B cell (primary cell): ENCODE results near the gene MFAP5. TPM values are rescaled to one million over a fixed set of nuclear protein-coding genes. Genes with fewer than 3 reads are reported as not detected.

Experiments used
- ATAC-seq: fragments of 200-7000 bp; cut with Tn5 transposase; one replicate; pipeline ENCODE4 v1.10.0; 2021; ENCODE audit warnings: low read depth, mild to moderate bottlenecking, moderate number of reproducible peaks, moderate library complexity
- CTCF ChIA-PET: fragments of 350-600 bp; sonication (Branson Sonifier 250); formaldehyde crosslinking; loops from one replicate; lab custom pipeline; 2021; ENCODE audit warnings: antibody characterized with exemption, inconsistent platforms; lab: Charles Lee
- POLR2A ChIA-PET: fragments of 350-600 bp; sonication (Branson Sonifier 250); formaldehyde crosslinking; loops from one replicate; lab custom pipeline; 2021; ENCODE audit warnings: antibody characterized with exemption; lab: Charles Lee
- DNase-seq: peaks from one replicate; pipeline ENCODE4 v3.0.0; 2013
- H2AFZ ChIP-seq: 2 replicates; pipeline ENCODE4 v1.6.1; 2012; ENCODE audit warnings: mild to moderate bottlenecking, low read depth, low read length; ENCODE audit not compliant: insufficient read depth, poor library complexity, severe bottlenecking
- H3K27ac ChIP-seq, 2 donors: 1 replicate in 1 of 2; 2 replicates in 1 of 2; pipeline ENCODE4 v1.5.1; 2012 to 2013; ENCODE audit warnings: low read length in 2 of 2, mild to moderate bottlenecking in 2 of 2, moderate library complexity in 1 of 2
- H3K27me3 ChIP-seq, 4 experiments: fragments of 200-600 bp in 1 of 4; sonication (generic) in 1 of 4; replicated peaks in 1 of 4; 1 replicate in 2 of 4; 2 replicates in 2 of 4; pipeline versions ENCODE4 v1.6.1 to v1.7.0; 2013 to 2016; ENCODE audit warnings: low read length in 3 of 4, mild to moderate bottlenecking in 2 of 4, mixed read lengths in 1 of 4, moderate library complexity in 1 of 4; ENCODE audit not compliant: insufficient read depth in 4 of 4, control insufficient read depth in 3 of 4; ENCODE audit errors: control extremely low read depth in 1 of 4
- H3K36me3 ChIP-seq, 2 experiments: replicated peaks in 1 of 2; 1 replicate in 1 of 2; 2 replicates in 1 of 2; pipeline versions ENCODE4 v1.6.1 to v1.7.1; 2013; ENCODE audit warnings: low read length in 1 of 2; ENCODE audit not compliant: insufficient read depth in 2 of 2, control insufficient read depth in 1 of 2; ENCODE audit errors: control extremely low read depth in 1 of 2, extremely low read depth in 1 of 2
- H3K4me1 ChIP-seq, 2 donors: fragments of 200-600 bp in 1 of 2; sonication (generic) in 1 of 2; 1 replicate in 1 of 2; 2 replicates in 1 of 2; pipeline versions ENCODE4 v1.5.1 to v1.6.1; 2013 to 2017; ENCODE audit warnings: low read length in 2 of 2; ENCODE audit not compliant: control insufficient read depth in 2 of 2, insufficient read depth in 2 of 2
- H3K4me2 ChIP-seq: replicated peaks from 2 replicates; pipeline ENCODE3; 2012; ENCODE audit warnings: mild to moderate bottlenecking, low read depth, low read length; ENCODE audit not compliant: poor library complexity, severe bottlenecking
- H3K4me3 ChIP-seq, 5 experiments: fragments of 200-600 bp in 1 of 5; sonication (generic) in 1 of 5; 1 replicate in 3 of 5; 2 replicates in 2 of 5; pipeline versions ENCODE4 v1.5.1 to v1.7.0; 2011 to 2016; ENCODE audit warnings: low read length in 4 of 5, mild to moderate bottlenecking in 4 of 5, low read depth in 2 of 5, control low read depth in 1 of 5, moderate library complexity in 1 of 5; ENCODE audit not compliant: insufficient read depth in 1 of 5; ENCODE audit errors: control extremely low read depth in 1 of 5, extremely low read depth in 1 of 5
- H3K79me2 ChIP-seq: fragments of 200-600 bp; sonication (generic); one replicate; pipeline ENCODE4 v1.6.0; 2016; ENCODE audit warnings: low read length; ENCODE audit not compliant: control insufficient read depth, insufficient read depth
- H3K9ac ChIP-seq: fragments of 200-600 bp; sonication (generic); 2 replicates; pipeline ENCODE4 v1.6.1; 2017; ENCODE audit warnings: mild to moderate bottlenecking, low read length, moderate library complexity
- H3K9me3 ChIP-seq, 3 donors: one replicate each; pipeline versions ENCODE4 v1.6.1 to v1.7.1; 2013; ENCODE audit warnings: low read length in 2 of 3; ENCODE audit not compliant: control insufficient read depth in 2 of 3, insufficient read depth in 1 of 3; ENCODE audit errors: control extremely low read depth in 1 of 3
- H4K20me1 ChIP-seq: 2 replicates; pipeline ENCODE4 v1.6.0; 2012; ENCODE audit warnings: mild to moderate bottlenecking, low read length; ENCODE audit not compliant: insufficient read depth, control insufficient read depth, poor library complexity, severe bottlenecking
- H3K27ac Mint-ChIP-seq: one replicate; pipeline ENCODE4 v1.8.0; 2021; ENCODE audit warnings: mixed read lengths
- H3K27me3 Mint-ChIP-seq: one replicate; pipeline ENCODE4 v1.8.0; 2021; ENCODE audit warnings: mixed read lengths
- H3K4me1 Mint-ChIP-seq: one replicate; pipeline ENCODE4 v1.8.0; 2021; ENCODE audit warnings: mixed read lengths
- H3K4me3 Mint-ChIP-seq: one replicate; pipeline ENCODE4 v1.8.0; 2021; ENCODE audit warnings: mixed read lengths
- H3K9me3 Mint-ChIP-seq: one replicate; pipeline ENCODE4 v1.8.0; 2022; ENCODE audit warnings: mixed read lengths; ENCODE audit not compliant: insufficient read depth
- CTCF ChIP-seq: fragments of 200-600 bp; IDR thresholded peaks from one replicate; pipeline ENCODE4 v1.8.0; 2022; ENCODE audit warnings: antibody characterized with exemption, mild to moderate bottlenecking
- EZH2 ChIP-seq: IDR thresholded peaks from 2 replicates; pipeline ENCODE4 v1.6.1; 2012; ENCODE audit warnings: borderline replicate concordance, low read depth, mild to moderate bottlenecking, moderate library complexity, low read length; ENCODE audit not compliant: insufficient read depth, poor library complexity, severe bottlenecking
- WGBS: methylation state at CpG from one replicate; pipeline ENCODE4 v1.1.5; 2013; ENCODE audit warnings: missing lambda C conversion rate; ENCODE audit not compliant: insufficient coverage; 5-methylcytosine and 5-hydroxymethylcytosine counted together
- intact Hi-C: fragments of 100-400 bp; cut with micrococcal nuclease; formaldehyde crosslinking; loops from one replicate; pipeline ENCODE4 v1.10.0; 2022
- polyA plus RNA-seq: library from polyadenylated mRNA; depleted of rRNA; stranded (reverse); fragments of >200 nt; gene quantifications from 2 replicates; pipeline ENCODE4 v1.2.3, GENCODE V29; 2012
- total RNA-seq, 2 donors: library from RNA; stranded (reverse); fragments of 120-200 nt in 1 of 2; gene quantifications; 1 replicate in 1 of 2; 2 replicates in 1 of 2; pipeline versions ENCODE4 v1.2.3 to v1.2.4, GENCODE V29; 2013 to 2022

Gene MFAP5
- total and polyA plus RNA-seq, 2 donors (not counting 1 experiment from before 2014, with no cell fraction given) = 0.31 to 0.94 TPM

DNA sequence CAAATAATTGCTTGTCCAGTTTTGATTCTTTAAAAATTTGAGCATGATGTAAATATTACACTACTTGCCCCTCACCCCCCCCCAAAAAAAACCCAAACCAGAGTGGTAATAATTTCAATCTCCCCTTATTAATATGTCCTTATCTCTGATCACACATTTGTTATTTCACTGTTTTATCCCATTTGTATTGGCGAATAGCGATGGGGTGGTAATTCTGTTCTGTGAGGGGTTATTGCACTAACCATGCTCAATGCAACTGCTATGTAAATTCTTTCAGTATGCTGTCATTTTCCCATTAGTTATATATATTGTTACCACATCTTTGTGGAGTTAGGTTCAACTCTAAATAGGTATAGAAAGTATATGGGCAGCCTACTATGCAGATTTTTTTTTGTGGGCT lies 36.3 kb upstream of the MFAP5 start:
- Histone ChIP-seq H3K9me3 (no peaks in the 10 kb centered on the region), H3K27me3 (no peaks in the 10 kb centered on the region), H3K4me2 (peak overlapping the region; percentile 97), H3K27ac (peak overlapping the region in 1 of 2 donors; percentile 92), H4K20me1 (no peaks in the 10 kb centered on the region), H3K79me2 (peaks cover 44% of the 10 kb centered on the region), H2AFZ (peak overlapping the region; percentile 84), H3K4me1 (peaks cover 18 to 19% of the 10 kb centered on the region in 2 donors), H3K9ac (peak overlapping the region; percentile 99), H3K36me3 (no peaks in the 10 kb centered on the region), H3K4me3 (peak overlapping the region; percentile 51 to 99 (median 91))
- Mint-ChIP-seq H3K4me1 (peaks cover 37% of the 10 kb centered on the region), H3K27ac (peak overlapping the region; percentile 98), H3K4me3 (peak overlapping the region; percentile 97), H3K9me3 (no peaks in the 10 kb centered on the region), H3K27me3 (no peaks in the 10 kb centered on the region)
- ChIA-PET POLR2A (interaction anchor here (0.6 kb wide), 1 partner anchor 251 kb away, joined by 4 read pairs; the partner anchor contains the start of gene M6PR), CTCF (no interaction called here)
- ATAC-seq (no peak), DNase-seq (no peak)
- TF ChIP-seq CTCF = no peak
- intact Hi-C loops = loop anchor here (1.0 to 5.0 kb wide), 2 partner anchors 193 to 250 kb away; partner anchors contain the start of gene M6PR
- no CpG with 5 or more reads among the region's 2 CpGs for WGBS

DNA sequence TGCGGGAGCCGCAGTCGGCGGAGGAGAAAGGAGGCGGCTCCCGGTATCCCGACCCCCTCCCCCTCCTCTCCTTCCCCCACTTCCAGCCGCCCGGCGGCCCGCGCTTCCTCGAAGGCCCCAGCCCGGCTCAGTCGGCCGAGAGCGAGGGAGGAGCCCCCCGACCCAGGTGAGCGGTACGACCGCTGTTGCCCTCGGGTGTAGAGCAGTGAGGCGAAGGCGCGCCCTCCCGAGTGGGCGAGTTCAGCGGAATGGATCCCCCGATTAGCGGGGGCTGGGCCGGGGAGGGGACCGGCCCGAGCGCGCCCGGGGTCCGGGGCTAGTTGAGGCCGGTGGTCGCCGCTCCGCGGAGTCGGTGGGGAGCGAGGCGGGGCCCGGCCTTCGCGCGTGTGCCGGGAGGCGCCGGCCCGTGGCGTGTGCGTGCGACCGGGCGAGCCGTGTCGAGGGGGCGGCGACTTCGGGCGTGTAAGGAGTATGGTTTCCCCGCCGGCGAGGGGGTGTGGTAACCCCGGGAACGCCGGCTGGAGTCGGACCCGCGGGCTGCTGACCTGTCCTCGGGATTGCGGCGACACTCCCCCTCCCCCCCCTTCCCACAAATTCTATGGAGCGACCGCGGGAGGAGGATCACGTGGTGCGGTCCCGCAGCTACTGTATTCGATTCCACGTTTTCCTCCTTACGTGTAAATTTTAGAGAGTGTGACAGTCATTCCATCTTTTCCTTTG lies 35.7 kb upstream of the MFAP5 start:
- ChIA-PET CTCF (interaction anchor here (1.0 to 1.9 kb wide), 3 partner anchors 13 to 192 kb away, joined by 3 to 7 read pairs (median 4); no protein-coding TSS in a partner anchor), POLR2A (interaction anchor here (0.6 kb wide), 1 partner anchor 251 kb away, joined by 4 read pairs; the partner anchor contains the start of gene M6PR)
- peak overlapping the region; percentile 99 for H3K9ac ChIP-seq
- H3K79me2 ChIP-seq = peaks cover 39% of the 10 kb centered on the region
- peak; percentile 82 for DNase-seq
- Mint-ChIP-seq H3K4me1 (peaks cover 37% of the 10 kb centered on the region), H3K9me3 (no peaks in the 10 kb centered on the region), H3K27me3 (no peaks in the 10 kb centered on the region), H3K27ac (peak overlapping the region; percentile 98), H3K4me3 (peak overlapping the region; percentile 97)
- under 1% methylated on average over 71 of the region's 85 CpGs for WGBS
- no peaks in the 10 kb centered on the region for H4K20me1 ChIP-seq
- intact Hi-C loops = loop anchor here (1.0 to 5.0 kb wide), 2 partner anchors 194 to 251 kb away; partner anchors contain the start of gene M6PR
- H3K27me3 ChIP-seq = no peaks in the 10 kb centered on the region
- TF ChIP-seq CTCF (no peak), EZH2 (no peak)
- H3K9me3 ChIP-seq = no peaks in the 10 kb centered on the region
- peak overlapping the region; percentile 92 to 94 for H3K27ac ChIP-seq
- H2AFZ ChIP-seq = peak overlapping the region; percentile 84
- peak overlapping the region; percentile 97 for H3K4me2 ChIP-seq
- peaks cover 18 to 19% of the 10 kb centered on the region in 2 donors for H3K4me1 ChIP-seq
- peak overlapping the region; percentile 51 to 99 (median 91) for H3K4me3 ChIP-seq
- H3K36me3 ChIP-seq = no peaks in the 10 kb centered on the region
- peak; percentile 55 for ATAC-seq
